ENCODE data around the gene SNRPA1.
"Not testable (repeated sequence)": the region's sequence is repeated elsewhere in the genome, so short reads cannot be mapped to it uniquely, and the experiment has no call there.

SNRPA1 gene

DNA sequence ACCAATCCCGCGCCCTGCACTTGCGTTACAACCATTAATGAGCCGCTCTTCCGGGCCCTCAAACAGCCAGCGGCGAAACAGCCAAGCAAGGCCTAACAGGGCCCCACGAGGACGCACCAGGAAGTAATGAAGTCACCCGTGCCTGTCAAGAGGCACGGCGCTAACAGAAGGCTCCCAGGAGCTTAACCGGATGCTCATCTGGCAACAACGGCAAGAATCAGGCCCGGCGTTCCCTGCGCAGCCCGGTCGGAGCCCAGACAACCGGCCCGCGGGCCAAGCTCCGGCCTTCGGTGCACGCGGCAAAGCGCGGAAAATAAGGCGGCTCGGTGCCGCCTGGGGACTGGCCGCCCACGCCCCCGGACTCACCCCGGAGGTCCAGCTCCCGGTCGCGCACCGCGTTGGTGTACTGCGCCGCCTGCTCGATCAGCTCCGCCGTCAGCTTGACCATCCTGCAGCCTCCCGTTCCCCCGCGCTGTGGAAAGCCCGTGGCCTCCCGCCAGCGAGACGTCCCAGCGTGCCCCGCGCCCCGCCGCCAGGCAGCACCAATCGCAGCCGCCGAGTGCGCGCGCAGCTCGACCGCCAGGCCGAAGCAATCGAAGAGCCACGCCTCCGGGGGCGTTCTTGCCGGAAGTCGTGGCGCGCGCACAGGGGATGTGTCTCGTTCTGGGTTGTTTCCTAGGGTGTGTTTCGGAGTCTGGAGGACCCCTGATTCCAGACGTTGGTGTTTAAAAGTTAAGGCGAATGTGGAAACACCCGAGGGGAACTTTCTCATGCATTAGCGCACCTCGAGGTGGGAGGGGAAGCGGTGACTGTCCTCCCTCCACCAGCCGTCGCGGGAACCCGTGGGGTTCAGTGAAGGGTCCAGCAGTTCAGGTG is at the start of gene SNRPA1:
SNRPA1 (minus strand) TSS at position 518 of the 876 bp plus-strand sequence; CDS start at position 448, 70 bp downstream.
- DNase-seq = peak; percentile 93

DNA sequence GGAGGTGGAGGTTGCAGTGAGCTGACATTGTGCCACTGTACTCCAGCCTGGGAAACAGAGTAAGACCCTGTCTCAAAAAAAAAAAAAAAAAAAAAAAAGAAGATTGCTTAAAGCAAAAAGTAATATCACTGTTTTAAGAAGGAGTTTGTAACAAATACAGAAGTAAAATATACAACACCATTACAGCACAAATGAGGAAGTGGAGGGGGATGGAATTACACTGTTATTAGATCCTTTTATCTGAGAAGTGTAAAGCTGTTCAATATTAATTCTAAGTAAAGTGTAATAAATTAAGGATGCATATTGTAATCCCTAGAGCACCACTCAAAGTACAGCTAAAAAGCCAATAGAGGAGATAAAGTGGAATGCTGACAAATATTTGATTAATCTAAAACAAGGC is 47.0 kb upstream of the SNRPA1 start:
- DNase-seq = no peak

DNA sequence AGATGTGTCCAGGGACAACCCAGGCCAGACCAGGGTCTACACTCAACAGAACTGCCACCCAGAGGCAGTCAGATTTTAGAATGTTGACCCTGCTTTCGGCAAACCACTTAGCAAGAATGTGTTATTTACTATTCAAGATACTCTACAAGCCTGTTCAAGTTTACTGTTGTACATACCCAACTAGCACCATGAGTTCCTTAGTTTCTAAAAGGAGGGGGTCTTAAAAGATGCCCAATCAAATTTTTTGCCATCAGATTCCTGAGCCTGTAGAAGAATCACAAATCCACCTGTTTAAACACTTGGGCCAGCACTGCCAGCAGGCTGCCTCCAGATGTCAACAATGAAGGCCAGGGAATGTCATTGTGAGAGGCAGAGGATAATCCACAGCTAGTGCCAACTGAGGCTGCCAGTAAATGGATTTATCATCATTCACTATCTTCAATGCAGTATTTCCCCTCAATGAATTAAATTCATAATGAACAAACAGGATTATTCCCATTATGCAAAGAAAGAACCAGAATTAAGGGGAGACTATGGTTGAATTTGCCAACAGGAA is 43.5 kb upstream of the SNRPA1 start:
- DNase-seq = no peak

DNA sequence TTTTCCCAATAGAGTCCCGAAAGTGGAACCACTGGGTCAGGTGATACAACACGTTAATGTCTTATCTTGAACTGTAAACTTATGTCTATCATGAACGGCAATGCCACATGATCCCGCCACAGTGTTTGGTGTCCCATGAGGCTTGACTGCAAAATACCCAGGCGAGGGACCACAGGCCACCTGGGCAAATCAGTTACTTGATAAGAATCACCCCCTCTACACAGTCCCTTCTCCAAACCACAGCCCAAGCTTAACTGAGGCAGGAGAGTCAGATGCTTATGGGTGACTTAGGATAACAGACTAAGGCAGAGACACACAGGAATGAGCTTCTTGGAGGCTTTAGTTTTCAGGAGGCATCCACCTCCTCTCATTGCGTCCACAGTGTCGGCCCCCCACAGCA is 42.9 kb upstream of the SNRPA1 start:
- DNase-seq = no peak

DNA sequence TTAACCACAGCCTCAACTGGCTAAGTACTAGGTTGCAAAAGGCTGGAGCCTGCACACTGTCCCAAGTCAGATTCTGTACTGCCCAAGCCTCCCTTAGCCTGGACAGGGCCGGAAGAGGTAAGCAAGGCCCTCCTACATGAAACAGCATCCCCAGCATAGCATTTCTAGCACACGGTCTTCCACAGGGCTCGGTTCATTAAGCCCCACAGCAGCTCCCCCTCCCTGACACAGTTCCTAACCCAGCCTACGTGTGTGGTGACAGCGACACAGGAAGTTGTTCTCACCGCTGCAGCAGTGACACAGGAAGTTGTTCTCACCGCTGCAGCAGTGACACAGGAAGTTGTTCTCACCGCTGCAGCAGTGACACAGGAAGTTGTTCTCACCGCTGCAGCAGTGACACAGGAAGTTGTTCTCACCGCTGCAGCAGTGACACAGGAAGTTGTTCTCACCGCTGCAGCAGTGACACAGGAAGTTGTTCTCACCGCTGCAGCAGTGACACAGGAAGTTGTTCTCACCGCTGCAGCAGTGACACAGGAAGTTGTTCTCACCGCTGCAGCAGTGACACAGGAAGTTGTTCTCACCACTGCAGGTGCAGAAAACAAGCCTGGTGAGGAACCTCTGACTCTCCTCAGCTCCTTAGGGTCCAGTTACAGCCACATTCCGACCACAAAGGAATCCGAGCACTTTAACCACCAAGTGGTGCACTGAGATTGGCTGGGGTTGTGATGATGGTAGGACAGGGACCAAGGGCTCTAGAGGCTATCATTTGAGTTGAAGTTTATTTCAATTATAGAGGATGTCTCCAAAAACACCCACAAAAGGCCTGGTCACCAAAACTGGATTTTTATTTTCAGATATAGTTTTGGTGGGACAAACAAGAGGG is 39.1 kb upstream of the SNRPA1 start:
- DNase-seq = not testable (repeated sequence)

DNA sequence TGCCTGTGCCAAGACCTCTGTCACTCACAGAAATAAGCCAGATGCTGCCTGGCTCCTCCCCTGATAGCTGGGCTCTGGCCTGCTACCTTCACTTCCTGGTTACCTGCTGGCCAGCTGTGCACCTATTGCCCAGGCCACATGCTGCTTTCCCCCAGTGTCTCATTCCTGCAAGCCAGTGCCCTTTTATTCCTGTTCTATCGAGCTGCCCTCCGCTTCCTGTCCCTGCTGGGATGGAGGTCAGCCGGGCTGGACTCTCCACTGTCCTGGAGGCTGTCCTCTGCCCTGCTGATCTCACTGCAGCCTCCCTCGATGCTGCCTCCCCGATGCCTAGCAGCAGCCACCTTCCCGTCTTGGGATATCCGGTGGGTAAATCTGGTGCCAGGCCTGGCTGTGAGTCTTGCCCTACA is 37.0 kb upstream of the SNRPA1 start:
- no peak for DNase-seq

DNA sequence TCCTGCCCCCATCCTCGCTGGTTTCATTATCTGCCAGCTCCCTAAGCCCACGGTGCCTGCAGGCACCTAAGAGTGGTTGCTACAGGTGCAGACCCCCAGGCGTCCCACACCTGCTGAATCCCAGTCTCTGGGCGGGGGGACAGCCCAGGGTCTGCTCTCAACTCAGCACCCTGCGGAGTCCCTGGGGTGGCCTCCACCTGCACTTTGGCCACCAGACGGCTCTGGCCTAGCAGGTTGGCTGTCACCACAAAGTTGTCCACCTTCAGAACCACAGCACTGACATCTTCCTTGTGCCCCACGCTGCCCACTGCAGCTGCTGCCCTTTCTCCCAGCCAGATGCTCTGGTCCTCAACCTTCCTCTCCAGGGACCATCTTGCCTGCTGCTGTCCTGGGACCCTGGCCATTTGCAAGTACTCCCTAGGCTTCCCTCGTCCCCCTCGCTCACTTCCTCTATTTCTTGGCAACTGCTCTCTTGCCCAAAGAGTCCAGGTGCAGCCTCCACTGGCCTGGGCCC is 34.9 kb upstream of the SNRPA1 start:
- DNase-seq = no peak

DNA sequence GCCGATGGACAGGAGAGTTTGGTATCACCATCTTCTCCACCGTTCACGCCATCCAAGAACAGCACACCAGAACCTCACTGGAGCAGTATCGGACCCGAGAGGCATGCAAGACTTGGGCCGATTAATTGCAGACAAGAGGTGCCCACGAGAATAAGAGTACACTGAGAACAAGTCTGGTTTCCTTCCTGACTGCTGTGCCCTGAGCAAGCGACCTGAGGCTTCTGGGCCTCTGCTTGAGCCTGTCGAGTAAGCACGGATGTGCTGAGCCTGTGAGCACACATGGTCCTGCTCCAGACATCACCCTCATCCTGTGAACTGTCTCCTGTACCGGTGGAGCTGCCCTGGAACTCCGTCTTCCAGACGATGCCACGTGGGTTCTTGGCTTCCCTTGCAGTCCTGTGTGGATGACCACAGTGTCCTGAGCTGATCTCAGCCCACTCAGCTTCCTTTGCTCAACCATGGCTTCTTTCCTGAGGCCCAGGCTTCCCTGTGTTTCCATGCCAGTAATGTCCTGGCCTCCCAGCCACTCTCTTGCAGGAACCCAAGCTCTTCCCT is 34.3 kb upstream of the SNRPA1 start:
- no peak for DNase-seq

GRCh38 chr15:101328001-101328400 is 33.0 kb upstream of the SNRPA1 start:
- no peak for DNase-seq

- no peak for DNase-seq
Measured at GRCh38 chr15:101327147-101327740, 32.2 kb upstream of the SNRPA1 start.

DNA sequence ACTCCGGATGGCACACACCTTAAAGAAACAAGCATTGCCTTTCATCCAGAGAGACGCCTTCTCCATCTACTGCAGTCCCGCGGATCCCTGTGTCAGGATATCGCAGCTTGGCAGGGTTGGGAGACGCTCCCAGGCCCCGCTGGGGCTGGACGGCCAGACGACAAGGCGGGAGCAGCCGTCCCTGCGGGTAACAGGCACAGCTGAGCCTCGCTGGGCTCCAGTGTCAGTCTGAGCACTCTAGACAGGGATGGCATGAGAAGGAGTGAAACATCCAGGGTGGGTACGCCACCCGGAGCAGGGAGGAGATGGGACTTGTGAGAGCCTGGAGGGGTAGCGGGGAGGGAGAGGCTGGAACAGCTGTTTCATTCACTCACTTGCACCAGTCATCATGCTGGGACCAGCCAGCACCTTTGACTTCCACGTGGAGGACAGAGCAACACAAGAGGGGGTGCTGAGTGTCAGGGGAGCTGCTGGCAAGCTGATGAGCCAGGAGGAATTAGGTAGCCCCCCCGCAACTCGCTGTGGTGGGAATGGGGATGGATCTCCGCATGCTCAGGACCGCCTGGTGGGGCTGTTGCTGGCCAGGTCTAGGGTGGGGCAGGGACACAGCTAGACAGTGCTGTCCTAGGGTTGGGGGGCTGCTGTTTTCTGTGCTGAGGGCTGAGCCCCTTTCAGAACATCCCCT is 31.6 kb upstream of the SNRPA1 start:
- DNase-seq = no peak

- no peak for DNase-seq
Measured at GRCh38 chr15:101326026-101326315, 30.9 kb upstream of the SNRPA1 start.

GRCh38 chr15:101325263-101326025 is 30.4 kb upstream of the SNRPA1 start:
- DNase-seq = no peak

GRCh38 chr15:101324524-101325177 is 29.6 kb upstream of the SNRPA1 start:
- DNase-seq = no peak

DNA sequence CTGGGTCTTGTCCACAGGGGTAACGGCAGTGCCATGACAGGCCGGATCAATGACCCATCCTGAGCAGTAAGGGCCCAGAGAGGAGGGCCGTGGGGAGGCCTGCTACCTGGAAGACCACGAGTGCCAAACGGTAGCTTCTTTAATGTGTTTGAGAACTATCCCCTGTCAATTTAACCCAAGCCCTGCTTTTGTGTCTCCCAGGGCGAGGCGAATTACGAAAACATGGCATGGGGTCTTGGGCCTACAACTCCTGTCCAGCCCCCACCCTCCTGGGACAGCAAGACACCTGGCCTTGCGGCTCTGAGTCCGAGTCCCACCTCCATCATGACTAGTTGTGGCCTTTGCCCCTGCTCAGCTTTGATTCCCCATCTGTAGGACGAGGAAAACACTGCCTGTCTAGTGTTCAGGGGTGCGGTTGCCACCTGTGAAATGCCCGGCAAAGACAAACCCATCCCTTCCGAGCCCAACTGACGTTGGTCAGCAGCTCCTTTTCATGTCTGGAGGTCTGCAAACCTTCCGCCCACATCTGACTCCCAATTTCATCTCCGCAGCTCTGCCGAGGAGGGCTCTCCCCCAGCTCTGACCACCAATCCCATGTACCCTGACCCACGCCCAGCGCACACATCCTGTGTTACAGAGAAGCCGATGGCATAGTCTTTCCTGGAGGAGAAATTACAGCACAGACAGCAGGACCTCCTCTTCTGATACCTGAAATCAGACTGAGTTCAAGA is 28.9 kb upstream of the SNRPA1 start:
- no peak for DNase-seq

GRCh38 chr15:101322854-101323477 is 27.9 kb upstream of the SNRPA1 start:
- DNase-seq = no peak

- DNase-seq = no peak
Measured at GRCh38 chr15:101322016-101322695, 27.1 kb upstream of the SNRPA1 start.

DNA sequence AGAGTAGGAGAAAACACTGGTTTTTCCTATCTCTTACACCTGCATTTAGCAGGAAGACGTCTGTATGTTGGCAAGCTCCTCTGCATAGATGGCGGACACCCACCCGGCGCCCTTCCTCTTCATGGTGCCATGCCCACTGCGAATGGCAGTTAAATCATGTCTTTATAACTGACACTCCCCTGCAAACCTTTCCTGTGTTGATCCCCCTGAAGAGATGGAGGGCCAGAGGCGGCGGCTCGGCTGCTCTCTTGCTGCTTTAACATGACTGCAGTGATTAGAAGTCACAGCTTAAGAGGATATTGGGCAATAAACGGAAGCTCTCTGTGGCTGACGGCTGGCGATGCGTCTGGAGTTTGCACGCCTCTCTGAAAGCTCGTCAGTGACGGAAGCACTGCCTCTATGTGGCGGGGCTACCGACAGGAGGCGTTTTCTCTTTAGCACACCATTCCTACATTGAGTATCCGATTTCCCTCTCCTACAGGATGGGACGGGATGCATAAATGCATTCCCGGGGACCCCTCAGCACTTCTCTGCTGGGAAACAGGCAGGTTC is 25.5 kb upstream of the SNRPA1 start:
- peak; percentile 50 for DNase-seq

DNA sequence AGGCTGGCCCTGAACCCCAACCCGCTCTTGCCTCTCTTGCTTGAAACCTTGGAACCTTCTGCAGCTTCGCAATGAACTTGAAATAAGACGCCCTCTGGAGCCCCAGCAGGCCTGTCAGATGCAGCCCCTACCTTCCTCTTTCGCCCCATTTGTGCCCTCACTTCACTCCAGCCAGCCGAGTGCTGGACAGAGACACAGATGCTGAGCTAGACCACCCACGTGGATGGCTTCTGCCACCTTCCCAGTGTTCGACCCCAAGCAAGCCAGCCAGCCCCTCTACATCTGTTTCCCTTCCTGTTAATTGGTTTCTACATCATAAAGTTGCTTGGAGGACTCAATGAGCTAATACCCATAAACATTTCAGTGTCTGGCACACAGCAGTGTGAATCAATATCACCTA is 23.8 kb upstream of the SNRPA1 start:
- no peak for DNase-seq

Data from KG1 (cell line).